OCI-LY3 (cell line): Measurements from ENCODE around the gene GRAMD2A.

ENCODE experiments used
- H2AFZ ChIP-seq: fragments of 200-600, 300-600 bp; shearing (Covaris generic); 2 replicates; pipeline ENCODE4 v1.6.0; 2014; ENCODE audit warnings: antibody characterized with exemption, low read depth, low read length
- H3K27ac ChIP-seq: fragments of 200-600, 300-600 bp; sonication (generic); 2 replicates; pipeline ENCODE4 v1.5.1; 2014; ENCODE audit warnings: mild to moderate bottlenecking, low read length, moderate library complexity, mixed read lengths
- H3K27me3 ChIP-seq: fragments of 200-600, 300-600 bp; sonication (generic); 2 replicates; pipeline ENCODE4 v1.6.1; 2014; ENCODE audit warnings: low read depth, low read length, mixed read lengths
- H3K36me3 ChIP-seq: fragments of 200-600, 300-600 bp; sonication (generic); replicated peaks from 2 replicates; pipeline ENCODE3; 2014; ENCODE audit warnings: low read depth, low read length, mixed read lengths
- H3K4me1 ChIP-seq: fragments of 300-600, 200-600 bp; sonication (generic); 2 replicates; pipeline ENCODE4 v1.6.1; 2014; ENCODE audit warnings: low read length, mixed read lengths
- H3K4me2 ChIP-seq: fragments of 200-600, 300-600 bp; sonication (generic); 2 replicates; pipeline ENCODE4 v1.6.1; 2014; ENCODE audit warnings: low read length, mixed read lengths
- H3K4me3 ChIP-seq: fragments of 300-600, 200-600 bp; sonication (generic); 2 replicates; pipeline ENCODE4 v1.5.1; 2014; ENCODE audit warnings: antibody characterized with exemption, mild to moderate bottlenecking, low read length, moderate library complexity
- H3K79me2 ChIP-seq: fragments of 300-600, 200-600 bp; shearing (Covaris generic); 2 replicates; pipeline ENCODE4 v1.6.1; 2014; ENCODE audit warnings: mild to moderate bottlenecking, low read length, mixed read lengths
- H3K9ac ChIP-seq: fragments of 300-600, 200-600 bp; shearing (Covaris generic); 2 replicates; pipeline ENCODE4 v1.6.0; 2014; ENCODE audit warnings: mild to moderate bottlenecking, low read length, moderate library complexity
- H3K9me3 ChIP-seq: fragments of 200-600, 300-600 bp; shearing (Covaris generic); 2 replicates; pipeline ENCODE4 v1.6.1; 2014; ENCODE audit warnings: low read length, mixed read lengths; ENCODE audit not compliant: insufficient read depth
- H4K20me1 ChIP-seq: fragments of 200-600, 300-600 bp; sonication (generic); 2 replicates; pipeline ENCODE4 v1.6.1; 2016; ENCODE audit warnings: low read length, mixed read lengths; ENCODE audit not compliant: insufficient read depth
- EZH2phosphoT487 ChIP-seq: fragments of 200-600 bp; shearing (Covaris generic); IDR thresholded peaks from 2 replicates; pipeline ENCODE4 v1.6.1; 2018; ENCODE audit warnings: antibody characterized with exemption, mixed run types, low read depth
- TF ChIP-seq, protein P1 (sequence below): fragments of 200-600, 300-600 bp; sonication (generic); IDR thresholded peaks from 2 replicates; pipeline ENCODE4 v1.5.1; 2014; ENCODE audit warnings: antibody characterized with exemption, low read length, low read depth

GRAMD2A gene

GRCh38 chr15:72167445-72167844 lies 30.1 kb downstream of the GRAMD2A start:
- Histone ChIP-seq H3K4me3 (no peak overlapping the region), H4K20me1 (no peaks in the 10 kb centered on the region), H3K9ac (no peak overlapping the region), H3K36me3 (no peaks in the 10 kb centered on the region), H3K4me2 (no peak overlapping the region), H3K9me3 (no peaks in the 10 kb centered on the region), H3K27me3 (no peaks in the 10 kb centered on the region), H3K27ac (no peak overlapping the region), H3K4me1 (no peaks in the 10 kb centered on the region), H3K79me2 (no peaks in the 10 kb centered on the region), H2AFZ (no peak overlapping the region)
- no peak for TF ChIP-seq EZH2phosphoT487
- TF ChIP-seq, protein P1, sequence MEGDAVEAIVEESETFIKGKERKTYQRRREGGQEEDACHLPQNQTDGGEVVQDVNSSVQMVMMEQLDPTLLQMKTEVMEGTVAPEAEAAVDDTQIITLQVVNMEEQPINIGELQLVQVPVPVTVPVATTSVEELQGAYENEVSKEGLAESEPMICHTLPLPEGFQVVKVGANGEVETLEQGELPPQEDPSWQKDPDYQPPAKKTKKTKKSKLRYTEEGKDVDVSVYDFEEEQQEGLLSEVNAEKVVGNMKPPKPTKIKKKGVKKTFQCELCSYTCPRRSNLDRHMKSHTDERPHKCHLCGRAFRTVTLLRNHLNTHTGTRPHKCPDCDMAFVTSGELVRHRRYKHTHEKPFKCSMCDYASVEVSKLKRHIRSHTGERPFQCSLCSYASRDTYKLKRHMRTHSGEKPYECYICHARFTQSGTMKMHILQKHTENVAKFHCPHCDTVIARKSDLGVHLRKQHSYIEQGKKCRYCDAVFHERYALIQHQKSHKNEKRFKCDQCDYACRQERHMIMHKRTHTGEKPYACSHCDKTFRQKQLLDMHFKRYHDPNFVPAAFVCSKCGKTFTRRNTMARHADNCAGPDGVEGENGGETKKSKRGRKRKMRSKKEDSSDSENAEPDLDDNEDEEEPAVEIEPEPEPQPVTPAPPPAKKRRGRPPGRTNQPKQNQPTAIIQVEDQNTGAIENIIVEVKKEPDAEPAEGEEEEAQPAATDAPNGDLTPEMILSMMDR = no peak

GRCh38 chr15:72166716-72167417 lies 30.7 kb downstream of the GRAMD2A start:
- no peak for TF ChIP-seq EZH2phosphoT487
- TF ChIP-seq, protein P1 = no peak
- no peaks in the 10 kb centered on the region for H4K20me1 ChIP-seq
- H2AFZ ChIP-seq = no peak overlapping the region
- H3K4me2 ChIP-seq = no peak overlapping the region
- H3K4me3 ChIP-seq = no peak overlapping the region
- no peaks in the 10 kb centered on the region for H3K36me3 ChIP-seq
- H3K9me3 ChIP-seq = no peaks in the 10 kb centered on the region
- no peak overlapping the region for H3K9ac ChIP-seq
- no peaks in the 10 kb centered on the region for H3K27me3 ChIP-seq
- H3K27ac ChIP-seq = no peak overlapping the region
- no peaks in the 10 kb centered on the region for H3K79me2 ChIP-seq
- H3K4me1 ChIP-seq = no peaks in the 10 kb centered on the region

DNA sequence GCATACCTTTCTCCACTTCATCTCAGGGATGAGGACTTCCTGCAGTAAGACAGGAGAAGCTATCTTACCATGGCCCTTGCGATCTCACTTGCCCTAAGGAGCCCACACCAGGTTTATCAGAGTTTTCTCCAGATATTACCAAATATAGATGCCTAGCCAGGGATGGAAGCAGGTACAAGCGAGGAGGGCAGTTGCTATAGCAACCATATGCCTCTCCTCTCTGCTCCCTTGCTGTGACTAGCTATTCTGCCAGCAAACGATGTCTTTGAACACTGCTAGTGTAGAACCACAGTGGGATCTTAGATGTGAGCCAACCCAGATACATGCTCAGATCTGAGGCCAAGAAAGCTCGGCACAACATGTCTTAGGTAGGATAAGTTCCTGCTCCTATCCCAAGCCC lies 33.9 kb downstream of the GRAMD2A start:
- H3K36me3 ChIP-seq = no peaks in the 10 kb centered on the region
- no peaks in the 10 kb centered on the region for H3K27me3 ChIP-seq
- no peak overlapping the region for H3K4me3 ChIP-seq
- no peaks in the 10 kb centered on the region for H4K20me1 ChIP-seq
- no peaks in the 10 kb centered on the region for H3K79me2 ChIP-seq
- H3K9me3 ChIP-seq = no peaks in the 10 kb centered on the region
- no peak overlapping the region for H2AFZ ChIP-seq
- H3K9ac ChIP-seq = no peak overlapping the region
- TF ChIP-seq, protein P1 = no peak
- TF ChIP-seq EZH2phosphoT487 = no peak
- H3K4me2 ChIP-seq = no peak overlapping the region
- H3K4me1 ChIP-seq = no peaks in the 10 kb centered on the region
- no peak overlapping the region for H3K27ac ChIP-seq

GRCh38 chr15:72162569-72162968 lies 35.0 kb downstream of the GRAMD2A start:
- no peak overlapping the region for H2AFZ ChIP-seq
- H3K4me1 ChIP-seq = no peaks in the 10 kb centered on the region
- H3K4me2 ChIP-seq = no peak overlapping the region
- no peaks in the 10 kb centered on the region for H3K9me3 ChIP-seq
- H3K79me2 ChIP-seq = no peaks in the 10 kb centered on the region
- no peaks in the 10 kb centered on the region for H3K36me3 ChIP-seq
- TF ChIP-seq, protein P1 = no peak
- TF ChIP-seq EZH2phosphoT487 = no peak
- H3K27ac ChIP-seq = no peak overlapping the region
- H4K20me1 ChIP-seq = no peaks in the 10 kb centered on the region
- no peak overlapping the region for H3K9ac ChIP-seq
- no peaks in the 10 kb centered on the region for H3K27me3 ChIP-seq
- no peak overlapping the region for H3K4me3 ChIP-seq
